SU-DHL-6 (cell line): Measurements from ENCODE around the gene GRID1.

ENCODE experiments used
- H2AFZ ChIP-seq: fragments of 200-600 bp; sonication (generic); 2 replicates; pipeline ENCODE4 v1.6.1; 2014; ENCODE audit warnings: low read depth, mild to moderate bottlenecking, moderate library complexity, mixed read lengths, antibody characterized with exemption, low read length; ENCODE audit not compliant: severe bottlenecking
- H3F3A ChIP-seq: fragments of 200-600 bp; shearing (Covaris generic); 2 replicates; pipeline ENCODE4 v1.6.0; 2016; ENCODE audit warnings: antibody characterized with exemption, mild to moderate bottlenecking; ENCODE audit not compliant: insufficient read depth
- H3K27ac ChIP-seq: fragments of 200-600 bp; sonication (generic); 2 replicates; pipeline ENCODE4 v1.5.1; 2016; ENCODE audit warnings: low read depth, mild to moderate bottlenecking, low read length, moderate library complexity, mixed read lengths
- H3K27me3 ChIP-seq: fragments of 200-600 bp; sonication (generic), shearing (Covaris generic); 2 replicates; pipeline ENCODE4 v1.6.0; 2014; ENCODE audit warnings: mild to moderate bottlenecking, low read length
- H3K36me3 ChIP-seq: fragments of 200-600 bp; sonication (generic); 2 replicates; pipeline ENCODE4 v1.6.1; 2014; ENCODE audit warnings: mild to moderate bottlenecking, low read length, mixed read lengths
- H3K4me2 ChIP-seq: fragments of 300-600, 200-600 bp; shearing (Covaris generic), sonication (generic); 2 replicates; pipeline ENCODE4 v1.6.0; 2014; ENCODE audit warnings: low read length, low read depth, mild to moderate bottlenecking; ENCODE audit not compliant: poor library complexity, severe bottlenecking
- H3K4me3 ChIP-seq: fragments of 200-600 bp; sonication (generic); 2 replicates; pipeline ENCODE4 v1.5.1; 2014; ENCODE audit warnings: antibody characterized with exemption, low read length, mild to moderate bottlenecking, mixed read lengths; ENCODE audit not compliant: insufficient read depth, poor library complexity, severe bottlenecking
- H3K79me2 ChIP-seq: fragments of 200-600 bp; sonication (generic); 2 replicates; pipeline ENCODE4 v1.6.1; 2014; ENCODE audit warnings: mild to moderate bottlenecking, low read length, moderate library complexity; ENCODE audit not compliant: insufficient read depth
- H3K9ac ChIP-seq: fragments of 200-600 bp; sonication (generic); 2 replicates; pipeline ENCODE4 v1.7.0; 2014; ENCODE audit warnings: mild to moderate bottlenecking, low read length
- H3K9me2 ChIP-seq: fragments of 200-600 bp; sonication (generic); replicated peaks from 2 replicates; pipeline ENCODE4 v1.6.1; 2014; ENCODE audit warnings: low read length; ENCODE audit not compliant: insufficient read depth
- H3K9me3 ChIP-seq: fragments of 200-600 bp; sonication (generic); 2 replicates; pipeline ENCODE4 v1.6.1; 2014; ENCODE audit warnings: low read length, mixed read lengths; ENCODE audit not compliant: insufficient read depth
- H4K20me1 ChIP-seq: fragments of 200-600 bp; sonication (generic); 2 replicates; pipeline ENCODE4 v1.6.1; 2014; ENCODE audit warnings: low read depth, mild to moderate bottlenecking, antibody characterized with exemption, low read length, moderate library complexity, mixed read lengths
- EZH2phosphoT487 ChIP-seq: fragments of 200-600 bp; sonication (generic), shearing (Covaris generic); conservative IDR thresholded peaks from 2 replicates; pipeline ENCODE4 v1.6.1; 2018; ENCODE audit warnings: mild to moderate bottlenecking, antibody characterized with exemption, low read length, moderate library complexity, mixed read lengths
- TF ChIP-seq, protein P1 (sequence below): fragments of 200-600 bp; sonication (generic); IDR thresholded peaks from one replicate; pipeline ENCODE4 v1.5.1; 2017; ENCODE audit warnings: antibody characterized with exemption, mild to moderate bottlenecking, low read length, moderate library complexity; ENCODE audit not compliant: insufficient read depth, poor library complexity, severe bottlenecking

GRID1 gene

DNA sequence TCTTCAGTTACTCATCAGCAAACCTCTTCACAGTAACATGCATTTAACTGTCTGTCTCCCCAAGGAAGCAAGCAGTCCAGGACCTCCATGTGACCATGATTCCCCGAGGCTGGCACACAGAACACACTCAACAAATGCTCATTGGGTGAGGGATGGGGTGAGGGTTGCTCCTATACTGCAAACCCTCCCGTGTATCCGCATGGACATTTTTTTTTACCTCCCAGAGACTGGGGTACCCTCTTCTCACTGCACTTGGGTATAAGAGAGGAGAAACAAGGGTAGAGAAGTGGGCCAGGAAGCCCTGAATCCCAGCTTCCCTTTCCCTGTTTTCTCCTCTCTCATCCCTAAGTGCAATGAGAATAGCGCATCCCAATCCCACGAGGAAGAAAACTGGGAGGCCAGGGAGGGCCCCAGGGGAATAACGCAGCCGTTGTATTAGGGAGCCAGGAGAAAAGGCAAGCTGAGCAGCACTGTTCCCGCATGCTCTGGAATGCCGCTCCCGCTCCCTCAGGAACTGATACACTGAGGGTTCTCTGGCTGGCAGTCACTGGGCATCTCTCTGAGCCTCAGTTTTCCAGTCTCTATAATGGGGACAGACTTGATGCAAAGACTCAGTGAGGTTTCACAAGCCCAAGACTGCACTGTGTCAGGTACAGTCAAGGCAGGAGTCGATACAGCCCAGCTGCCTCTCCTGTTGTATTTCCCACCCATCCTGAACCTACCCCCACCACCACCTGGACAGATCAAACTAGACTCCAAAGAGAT is 134.6 kb downstream of the GRID1 start:
- H3K79me2 ChIP-seq = no peaks in the 10 kb centered on the region
- H3K27me3 ChIP-seq = no peaks in the 10 kb centered on the region
- TF ChIP-seq EZH2phosphoT487 = no peak
- TF ChIP-seq, protein P1, sequence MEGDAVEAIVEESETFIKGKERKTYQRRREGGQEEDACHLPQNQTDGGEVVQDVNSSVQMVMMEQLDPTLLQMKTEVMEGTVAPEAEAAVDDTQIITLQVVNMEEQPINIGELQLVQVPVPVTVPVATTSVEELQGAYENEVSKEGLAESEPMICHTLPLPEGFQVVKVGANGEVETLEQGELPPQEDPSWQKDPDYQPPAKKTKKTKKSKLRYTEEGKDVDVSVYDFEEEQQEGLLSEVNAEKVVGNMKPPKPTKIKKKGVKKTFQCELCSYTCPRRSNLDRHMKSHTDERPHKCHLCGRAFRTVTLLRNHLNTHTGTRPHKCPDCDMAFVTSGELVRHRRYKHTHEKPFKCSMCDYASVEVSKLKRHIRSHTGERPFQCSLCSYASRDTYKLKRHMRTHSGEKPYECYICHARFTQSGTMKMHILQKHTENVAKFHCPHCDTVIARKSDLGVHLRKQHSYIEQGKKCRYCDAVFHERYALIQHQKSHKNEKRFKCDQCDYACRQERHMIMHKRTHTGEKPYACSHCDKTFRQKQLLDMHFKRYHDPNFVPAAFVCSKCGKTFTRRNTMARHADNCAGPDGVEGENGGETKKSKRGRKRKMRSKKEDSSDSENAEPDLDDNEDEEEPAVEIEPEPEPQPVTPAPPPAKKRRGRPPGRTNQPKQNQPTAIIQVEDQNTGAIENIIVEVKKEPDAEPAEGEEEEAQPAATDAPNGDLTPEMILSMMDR = no peak
- H3K9ac ChIP-seq = no peak overlapping the region
- no peak overlapping the region for H3K4me3 ChIP-seq
- no peaks in the 10 kb centered on the region for H3F3A ChIP-seq
- no peak overlapping the region for H2AFZ ChIP-seq
- H3K4me2 ChIP-seq = no peak overlapping the region
- H3K9me3 ChIP-seq = no peaks in the 10 kb centered on the region
- H3K9me2 ChIP-seq = no peaks in the 10 kb centered on the region
- H4K20me1 ChIP-seq = no peaks in the 10 kb centered on the region
- H3K27ac ChIP-seq = no peak overlapping the region
- no peaks in the 10 kb centered on the region for H3K36me3 ChIP-seq

DNA sequence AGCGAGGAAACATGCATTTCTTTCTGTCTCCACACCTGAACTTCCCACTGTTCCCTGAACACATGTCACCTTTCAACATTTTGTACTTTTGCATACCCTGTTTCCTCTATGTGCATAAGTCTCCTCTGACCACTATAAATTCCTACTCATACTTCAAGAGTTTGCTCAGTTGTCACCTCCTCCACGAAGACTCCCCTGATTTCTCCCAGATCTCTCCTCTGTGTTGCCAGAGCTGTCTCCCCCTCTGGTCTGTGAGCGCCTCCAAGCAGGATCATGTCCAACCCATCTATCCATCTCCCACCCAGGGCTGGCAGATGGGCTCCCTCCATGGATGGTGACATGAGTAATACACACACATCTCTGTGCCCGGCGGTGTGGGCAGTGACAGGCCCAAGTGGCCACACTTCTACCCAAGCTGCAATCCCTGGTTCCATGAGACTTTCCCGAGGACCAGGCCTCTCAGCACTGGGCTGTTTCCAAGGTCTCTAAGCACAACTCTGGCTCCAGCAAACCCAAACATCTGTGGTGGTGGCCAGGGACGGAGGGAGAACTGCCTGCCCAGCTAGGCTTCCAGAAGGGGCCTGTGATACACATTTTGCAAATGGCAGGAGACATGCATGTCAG is 135.9 kb downstream of the GRID1 start:
- Histone ChIP-seq H3K9me3 (no peaks in the 10 kb centered on the region), H4K20me1 (no peaks in the 10 kb centered on the region), H2AFZ (no peak overlapping the region), H3K9me2 (no peaks in the 10 kb centered on the region), H3F3A (no peaks in the 10 kb centered on the region), H3K27me3 (no peaks in the 10 kb centered on the region), H3K4me3 (no peak overlapping the region), H3K36me3 (no peaks in the 10 kb centered on the region), H3K79me2 (no peaks in the 10 kb centered on the region), H3K27ac (no peak overlapping the region), H3K4me2 (no peak overlapping the region), H3K9ac (no peak overlapping the region)
- TF ChIP-seq, protein P1 = no peak
- TF ChIP-seq EZH2phosphoT487 = no peak

DNA sequence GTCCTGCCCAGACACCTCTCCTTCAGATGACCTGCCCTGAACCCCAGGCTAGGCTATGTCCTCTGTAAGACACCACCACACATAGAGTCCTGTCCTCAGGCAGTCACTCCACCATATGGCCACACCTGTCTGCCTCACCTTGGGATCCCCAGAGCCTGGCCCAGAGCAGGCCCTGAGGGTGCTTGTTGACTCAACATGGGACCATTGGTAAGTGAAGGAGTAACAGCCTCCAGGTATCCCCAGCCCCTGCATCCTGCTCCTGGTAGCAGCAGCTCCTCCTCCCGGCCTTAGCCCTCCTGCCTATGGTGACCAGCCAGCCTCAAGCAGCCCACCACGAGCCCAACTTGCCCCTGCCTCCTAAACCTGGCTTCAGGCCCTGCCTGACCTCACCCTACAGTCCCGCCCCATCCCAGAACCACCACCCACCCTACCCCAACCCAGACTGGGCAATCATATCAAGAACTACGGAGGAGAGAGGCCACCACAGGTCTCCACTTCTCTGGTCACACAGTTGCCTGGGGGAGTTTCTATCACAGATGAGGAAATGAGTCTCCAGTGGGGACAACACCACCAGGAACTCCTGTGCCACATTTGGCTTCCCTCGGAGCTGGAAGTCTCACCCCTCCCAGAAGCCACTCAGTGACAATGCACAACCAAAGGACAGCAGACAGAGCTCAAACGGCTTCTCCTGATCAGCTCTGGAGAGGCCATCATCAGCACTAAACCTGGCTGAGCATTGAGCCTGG is 136.6 kb downstream of the GRID1 start:
- Histone ChIP-seq H3K9me3 (no peaks in the 10 kb centered on the region), H3K27ac (no peak overlapping the region), H3F3A (no peaks in the 10 kb centered on the region), H2AFZ (no peak overlapping the region), H3K9ac (no peak overlapping the region), H3K4me2 (no peak overlapping the region), H4K20me1 (no peaks in the 10 kb centered on the region), H3K27me3 (no peaks in the 10 kb centered on the region), H3K36me3 (no peaks in the 10 kb centered on the region), H3K4me3 (no peak overlapping the region), H3K9me2 (no peaks in the 10 kb centered on the region), H3K79me2 (no peaks in the 10 kb centered on the region)
- TF ChIP-seq EZH2phosphoT487 = no peak
- TF ChIP-seq, protein P1 = no peak
